Muscle of leg (tissue), 11 donors: ENCODE data around the gene SH3BGRL. TPM values are rescaled to one million over a fixed set of nuclear protein-coding genes. Genes with fewer than 3 reads are reported as not detected.
"Not testable (repeated sequence)": the region's sequence is repeated elsewhere in the genome, so short reads cannot be mapped to it uniquely, and the experiment has no call there.

Experiments
- DNase-seq: peaks from one replicate; pipeline ENCODE4 v3.0.0; 2013
- H3K27ac ChIP-seq: one replicate; pipeline ENCODE4 v1.5.1; 2013; ENCODE audit warnings: mild to moderate bottlenecking, low read length, control low read depth
- H3K27me3 ChIP-seq: one replicate; pipeline ENCODE4 v1.6.1; 2013; ENCODE audit warnings: low read length; ENCODE audit not compliant: control insufficient read depth, insufficient read depth
- H3K36me3 ChIP-seq: one replicate; pipeline ENCODE4 v1.6.1; 2013; ENCODE audit warnings: low read length; ENCODE audit not compliant: control insufficient read depth, insufficient read depth
- H3K4me1 ChIP-seq: one replicate; pipeline ENCODE4 v1.6.1; 2013; ENCODE audit warnings: low read length; ENCODE audit not compliant: control insufficient read depth, insufficient read depth
- H3K4me3 ChIP-seq: one replicate; pipeline ENCODE4 v1.5.1; 2013; ENCODE audit warnings: low read length, control low read depth
- H3K9me3 ChIP-seq: replicated peaks from 2 replicates; pipeline ENCODE4 v1.6.1; 2013; ENCODE audit warnings: low read depth, low read length; ENCODE audit not compliant: control insufficient read depth
- WGBS: methylation state at CpG from one replicate; pipeline ENCODE4 v1.1.5; 2013; ENCODE audit warnings: missing lambda C conversion rate; ENCODE audit not compliant: insufficient coverage; 5-methylcytosine and 5-hydroxymethylcytosine counted together
- polyA plus RNA-seq, 8 donors: library from polyadenylated mRNA; unstranded; fragments of 120-200 nt; gene quantifications; one replicate each; pipeline versions ENCODE4 v1.2.1 to v1.2.3, GENCODE V29; 2013; ENCODE audit warnings: inconsistent platforms in 1 of 8, low replicate concordance in 1 of 8; ENCODE audit not compliant: insufficient read length in 8 of 8, insufficient read depth in 1 of 8
- total RNA-seq: library from RNA; stranded (reverse); fragments of 120-200 nt; gene quantifications from one replicate; pipeline ENCODE4 v1.2.4, GENCODE V29; 2013

The SH3BGRL gene
- total and polyA plus RNA-seq, 9 donors: 50.2 to 105 (median 71.2) TPM

DNA sequence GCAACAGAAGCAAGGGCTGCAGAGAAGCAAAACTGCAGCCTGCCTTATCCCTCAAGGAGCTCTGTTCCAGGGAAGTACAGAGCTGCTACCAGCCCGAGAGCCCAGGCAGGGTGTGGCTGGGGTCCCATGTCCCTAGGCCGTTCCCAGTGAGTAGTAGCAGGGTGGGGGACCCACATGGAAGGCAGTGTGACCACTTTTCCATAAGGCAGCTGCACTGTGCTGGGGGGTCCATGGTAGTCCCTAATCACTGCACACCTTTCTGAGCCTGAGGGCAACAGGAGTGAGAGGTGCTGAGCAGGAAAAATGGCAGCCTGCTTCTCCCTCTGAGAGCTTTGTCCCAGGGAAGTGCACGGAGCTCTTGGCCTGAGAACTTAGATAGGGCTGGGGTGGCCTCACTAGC lies 135.9 kb downstream of the SH3BGRL start:
- H3K9me3 ChIP-seq: peaks cover 2% of the 10 kb centered on the region
- WGBS: 71% methylated on average over 2 of the region's 3 CpGs

DNA sequence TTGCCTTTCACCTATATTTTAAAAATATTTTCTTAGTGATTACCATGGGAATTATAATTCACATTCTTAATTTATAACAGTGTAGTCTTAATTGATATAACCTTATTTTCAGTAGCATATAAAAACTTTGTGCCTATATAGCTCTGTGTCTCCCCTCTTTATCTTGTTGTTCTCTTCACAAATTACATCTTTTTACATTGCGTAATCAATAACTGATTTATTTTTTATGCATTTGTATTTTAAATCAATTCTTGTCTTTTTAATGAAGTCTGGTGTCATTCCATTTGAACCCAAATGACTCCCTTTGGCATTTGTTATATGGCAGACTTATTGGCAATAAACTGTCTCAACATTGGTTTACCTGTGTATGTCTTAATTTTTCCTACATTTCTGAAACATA lies 137.0 kb downstream of the SH3BGRL start:
- H3K4me1 ChIP-seq: no peaks in the 10 kb centered on the region
- no CpG with 5 or more reads among the region's 1 CpG for WGBS
- no peak for DNase-seq
- peaks cover 2% of the 10 kb centered on the region for H3K9me3 ChIP-seq
- H3K27ac ChIP-seq: no peak overlapping the region
- H3K27me3 ChIP-seq: no peaks in the 10 kb centered on the region
- no peaks in the 10 kb centered on the region for H3K36me3 ChIP-seq
- H3K4me3 ChIP-seq: no peak overlapping the region

More for the DNA sequence above, 135.9 kb downstream of the SH3BGRL start:
- H3K4me1 ChIP-seq: no peaks in the 10 kb centered on the region
- no peaks in the 10 kb centered on the region for H3K27me3 ChIP-seq
- no peaks in the 10 kb centered on the region for H3K36me3 ChIP-seq
- no peak overlapping the region for H3K4me3 ChIP-seq
- DNase-seq: no peak
- no peak overlapping the region for H3K27ac ChIP-seq

- not testable (repeated sequence) for H3K4me3 ChIP-seq, H3K27me3 ChIP-seq, DNase-seq, H3K4me1 ChIP-seq, H3K27ac ChIP-seq, H3K9me3 ChIP-seq, H3K36me3 ChIP-seq
- WGBS: 95% methylated on average over 14 of the region's 14 CpGs
Measured at GRCh38 chrX:81345296-81345695, 143.4 kb downstream of the SH3BGRL start.

Other genes starting within 250 kb of the SH3BGRL start
- gene HMGN5, start 189 bp upstream of the SH3BGRL start, total RNA-seq: 1.3 TPM
- gene HMGN5, start 189 bp upstream of the SH3BGRL start, polyA plus RNA-seq: 10 to 100 TPM in 2 of 8 donors, 1 to 10 TPM in 6; 5.7 to 11.6 (median 8.1) TPM